B cell (primary cell): ENCODE data around the gene TSPAN9. TPM values are rescaled to one million over a fixed set of nuclear protein-coding genes. Genes with fewer than 3 reads are reported as not detected.

Source experiments
- ATAC-seq: fragments of 200-7000 bp; cut with Tn5 transposase; one replicate; pipeline ENCODE4 v1.10.0; 2021; ENCODE audit warnings: low read depth, mild to moderate bottlenecking, moderate number of reproducible peaks, moderate library complexity
- CTCF ChIA-PET: fragments of 350-600 bp; sonication (Branson Sonifier 250); formaldehyde crosslinking; loops from one replicate; lab custom pipeline; 2021; ENCODE audit warnings: antibody characterized with exemption, inconsistent platforms; lab: Charles Lee
- POLR2A ChIA-PET: fragments of 350-600 bp; sonication (Branson Sonifier 250); formaldehyde crosslinking; loops from one replicate; lab custom pipeline; 2021; ENCODE audit warnings: antibody characterized with exemption; lab: Charles Lee
- DNase-seq: peaks from one replicate; pipeline ENCODE4 v3.0.0; 2013
- H2AFZ ChIP-seq: 2 replicates; pipeline ENCODE4 v1.6.1; 2012; ENCODE audit warnings: mild to moderate bottlenecking, low read depth, low read length; ENCODE audit not compliant: insufficient read depth, poor library complexity, severe bottlenecking
- H3K27ac ChIP-seq, 2 donors: 1 replicate in 1 of 2; 2 replicates in 1 of 2; pipeline ENCODE4 v1.5.1; 2012 to 2013; ENCODE audit warnings: low read length in 2 of 2, mild to moderate bottlenecking in 2 of 2, moderate library complexity in 1 of 2
- H3K27me3 ChIP-seq, 4 experiments: fragments of 200-600 bp in 1 of 4; sonication (generic) in 1 of 4; replicated peaks in 1 of 4; 1 replicate in 2 of 4; 2 replicates in 2 of 4; pipeline versions ENCODE4 v1.6.1 to v1.7.0; 2013 to 2016; ENCODE audit warnings: low read length in 3 of 4, mild to moderate bottlenecking in 2 of 4, mixed read lengths in 1 of 4, moderate library complexity in 1 of 4; ENCODE audit not compliant: insufficient read depth in 4 of 4, control insufficient read depth in 3 of 4; ENCODE audit errors: control extremely low read depth in 1 of 4
- H3K36me3 ChIP-seq, 2 experiments: replicated peaks in 1 of 2; 1 replicate in 1 of 2; 2 replicates in 1 of 2; pipeline versions ENCODE4 v1.6.1 to v1.7.1; 2013; ENCODE audit warnings: low read length in 1 of 2; ENCODE audit not compliant: insufficient read depth in 2 of 2, control insufficient read depth in 1 of 2; ENCODE audit errors: control extremely low read depth in 1 of 2, extremely low read depth in 1 of 2
- H3K4me1 ChIP-seq, 2 donors: fragments of 200-600 bp in 1 of 2; sonication (generic) in 1 of 2; 1 replicate in 1 of 2; 2 replicates in 1 of 2; pipeline versions ENCODE4 v1.5.1 to v1.6.1; 2013 to 2017; ENCODE audit warnings: low read length in 2 of 2; ENCODE audit not compliant: control insufficient read depth in 2 of 2, insufficient read depth in 2 of 2
- H3K4me2 ChIP-seq: replicated peaks from 2 replicates; pipeline ENCODE3; 2012; ENCODE audit warnings: mild to moderate bottlenecking, low read depth, low read length; ENCODE audit not compliant: poor library complexity, severe bottlenecking
- H3K4me3 ChIP-seq, 5 experiments: fragments of 200-600 bp in 1 of 5; sonication (generic) in 1 of 5; 1 replicate in 3 of 5; 2 replicates in 2 of 5; pipeline versions ENCODE4 v1.5.1 to v1.7.0; 2011 to 2016; ENCODE audit warnings: low read length in 4 of 5, mild to moderate bottlenecking in 4 of 5, low read depth in 2 of 5, control low read depth in 1 of 5, moderate library complexity in 1 of 5; ENCODE audit not compliant: insufficient read depth in 1 of 5; ENCODE audit errors: control extremely low read depth in 1 of 5, extremely low read depth in 1 of 5
- H3K79me2 ChIP-seq: fragments of 200-600 bp; sonication (generic); one replicate; pipeline ENCODE4 v1.6.0; 2016; ENCODE audit warnings: low read length; ENCODE audit not compliant: control insufficient read depth, insufficient read depth
- H3K9ac ChIP-seq: fragments of 200-600 bp; sonication (generic); 2 replicates; pipeline ENCODE4 v1.6.1; 2017; ENCODE audit warnings: mild to moderate bottlenecking, low read length, moderate library complexity
- H3K9me3 ChIP-seq, 3 donors: one replicate each; pipeline versions ENCODE4 v1.6.1 to v1.7.1; 2013; ENCODE audit warnings: low read length in 2 of 3; ENCODE audit not compliant: control insufficient read depth in 2 of 3, insufficient read depth in 1 of 3; ENCODE audit errors: control extremely low read depth in 1 of 3
- H4K20me1 ChIP-seq: 2 replicates; pipeline ENCODE4 v1.6.0; 2012; ENCODE audit warnings: mild to moderate bottlenecking, low read length; ENCODE audit not compliant: insufficient read depth, control insufficient read depth, poor library complexity, severe bottlenecking
- H3K27ac Mint-ChIP-seq: one replicate; pipeline ENCODE4 v1.8.0; 2021; ENCODE audit warnings: mixed read lengths
- H3K27me3 Mint-ChIP-seq: one replicate; pipeline ENCODE4 v1.8.0; 2021; ENCODE audit warnings: mixed read lengths
- H3K4me1 Mint-ChIP-seq: one replicate; pipeline ENCODE4 v1.8.0; 2021; ENCODE audit warnings: mixed read lengths
- H3K4me3 Mint-ChIP-seq: one replicate; pipeline ENCODE4 v1.8.0; 2021; ENCODE audit warnings: mixed read lengths
- H3K9me3 Mint-ChIP-seq: one replicate; pipeline ENCODE4 v1.8.0; 2022; ENCODE audit warnings: mixed read lengths; ENCODE audit not compliant: insufficient read depth
- EZH2 ChIP-seq: IDR thresholded peaks from 2 replicates; pipeline ENCODE4 v1.6.1; 2012; ENCODE audit warnings: borderline replicate concordance, low read depth, mild to moderate bottlenecking, moderate library complexity, low read length; ENCODE audit not compliant: insufficient read depth, poor library complexity, severe bottlenecking
- WGBS: methylation state at CpG from one replicate; pipeline ENCODE4 v1.1.5; 2013; ENCODE audit warnings: missing lambda C conversion rate; ENCODE audit not compliant: insufficient coverage; 5-methylcytosine and 5-hydroxymethylcytosine counted together
- intact Hi-C: fragments of 100-400 bp; cut with micrococcal nuclease; formaldehyde crosslinking; loops from one replicate; pipeline ENCODE4 v1.10.0; 2022
- polyA plus RNA-seq: library from polyadenylated mRNA; depleted of rRNA; stranded (reverse); fragments of >200 nt; gene quantifications from 2 replicates; pipeline ENCODE4 v1.2.3, GENCODE V29; 2012
- total RNA-seq, 2 donors: library from RNA; stranded (reverse); fragments of 120-200 nt in 1 of 2; gene quantifications; 1 replicate in 1 of 2; 2 replicates in 1 of 2; pipeline versions ENCODE4 v1.2.3 to v1.2.4, GENCODE V29; 2013 to 2022
- TF ChIP-seq, protein P1 (sequence below): fragments of 200-600 bp; IDR thresholded peaks from one replicate; pipeline ENCODE4 v1.8.0; 2022; ENCODE audit warnings: antibody characterized with exemption, mild to moderate bottlenecking

TSPAN9 gene
- total and polyA plus RNA-seq, 2 donors (not counting 1 experiment from before 2014, with no cell fraction given): 0.15 to 0.37 TPM

DNA sequence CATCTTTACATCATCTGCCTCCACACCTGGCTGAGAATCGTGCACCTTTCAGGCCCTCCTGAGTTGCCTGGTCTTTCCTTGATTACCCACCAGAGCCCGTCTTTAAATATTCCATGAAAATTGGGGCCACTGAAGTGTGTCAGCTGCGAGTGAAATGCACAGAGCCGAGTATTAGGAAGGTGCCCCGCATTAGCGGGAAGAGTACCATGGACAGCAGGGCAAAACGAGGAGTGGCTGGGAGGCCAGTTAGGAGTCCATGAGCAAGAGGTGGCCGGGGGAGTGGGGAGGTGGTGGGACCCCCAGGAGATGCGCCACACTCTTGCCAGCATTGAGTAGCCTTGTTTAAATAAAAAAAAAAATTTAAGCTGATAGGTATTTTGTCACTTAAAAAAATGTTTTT lies 99.6 kb downstream of the TSPAN9 start:
- Mint-ChIP-seq H3K4me3 (no peak overlapping the region), H3K4me1 (peaks cover 22% of the 10 kb centered on the region), H3K27me3 (peaks cover 26% of the 10 kb centered on the region), H3K27ac (no peak overlapping the region), H3K9me3 (no peaks in the 10 kb centered on the region)
- no peaks in the 10 kb centered on the region for H4K20me1 ChIP-seq
- DNase-seq (no peak), ATAC-seq (no peak)
- H3K4me1 ChIP-seq: peaks cover 25 to 28% of the 10 kb centered on the region in 2 donors
- no peaks in the 10 kb centered on the region for H3K36me3 ChIP-seq
- H3K79me2 ChIP-seq: no peaks in the 10 kb centered on the region
- no peak overlapping the region for H3K4me2 ChIP-seq
- H3K9ac ChIP-seq: no peak overlapping the region
- WGBS: 85% methylated on average over 9 of the region's 9 CpGs
- no peak for TF ChIP-seq EZH2
- TF ChIP-seq, protein P1, sequence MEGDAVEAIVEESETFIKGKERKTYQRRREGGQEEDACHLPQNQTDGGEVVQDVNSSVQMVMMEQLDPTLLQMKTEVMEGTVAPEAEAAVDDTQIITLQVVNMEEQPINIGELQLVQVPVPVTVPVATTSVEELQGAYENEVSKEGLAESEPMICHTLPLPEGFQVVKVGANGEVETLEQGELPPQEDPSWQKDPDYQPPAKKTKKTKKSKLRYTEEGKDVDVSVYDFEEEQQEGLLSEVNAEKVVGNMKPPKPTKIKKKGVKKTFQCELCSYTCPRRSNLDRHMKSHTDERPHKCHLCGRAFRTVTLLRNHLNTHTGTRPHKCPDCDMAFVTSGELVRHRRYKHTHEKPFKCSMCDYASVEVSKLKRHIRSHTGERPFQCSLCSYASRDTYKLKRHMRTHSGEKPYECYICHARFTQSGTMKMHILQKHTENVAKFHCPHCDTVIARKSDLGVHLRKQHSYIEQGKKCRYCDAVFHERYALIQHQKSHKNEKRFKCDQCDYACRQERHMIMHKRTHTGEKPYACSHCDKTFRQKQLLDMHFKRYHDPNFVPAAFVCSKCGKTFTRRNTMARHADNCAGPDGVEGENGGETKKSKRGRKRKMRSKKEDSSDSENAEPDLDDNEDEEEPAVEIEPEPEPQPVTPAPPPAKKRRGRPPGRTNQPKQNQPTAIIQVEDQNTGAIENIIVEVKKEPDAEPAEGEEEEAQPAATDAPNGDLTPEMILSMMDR: no peak
- peaks cover 0 to 5% (median 2%) of the 10 kb centered on the region in 4 experiments for H3K27me3 ChIP-seq
- ChIA-PET POLR2A (no interaction called here), CTCF (interaction anchor here (0.6 to 1.2 kb wide), 2 partner anchors 11 to 26 kb away, joined by 3 read pairs; no protein-coding TSS in a partner anchor)
- intact Hi-C loops: no loop called here
- H3K27ac ChIP-seq: no peak overlapping the region
- H3K9me3 ChIP-seq: peaks cover 0 to 5% (median 0%) of the 10 kb centered on the region in 3 donors
- no peak overlapping the region for H3K4me3 ChIP-seq
- no peak overlapping the region for H2AFZ ChIP-seq

DNA sequence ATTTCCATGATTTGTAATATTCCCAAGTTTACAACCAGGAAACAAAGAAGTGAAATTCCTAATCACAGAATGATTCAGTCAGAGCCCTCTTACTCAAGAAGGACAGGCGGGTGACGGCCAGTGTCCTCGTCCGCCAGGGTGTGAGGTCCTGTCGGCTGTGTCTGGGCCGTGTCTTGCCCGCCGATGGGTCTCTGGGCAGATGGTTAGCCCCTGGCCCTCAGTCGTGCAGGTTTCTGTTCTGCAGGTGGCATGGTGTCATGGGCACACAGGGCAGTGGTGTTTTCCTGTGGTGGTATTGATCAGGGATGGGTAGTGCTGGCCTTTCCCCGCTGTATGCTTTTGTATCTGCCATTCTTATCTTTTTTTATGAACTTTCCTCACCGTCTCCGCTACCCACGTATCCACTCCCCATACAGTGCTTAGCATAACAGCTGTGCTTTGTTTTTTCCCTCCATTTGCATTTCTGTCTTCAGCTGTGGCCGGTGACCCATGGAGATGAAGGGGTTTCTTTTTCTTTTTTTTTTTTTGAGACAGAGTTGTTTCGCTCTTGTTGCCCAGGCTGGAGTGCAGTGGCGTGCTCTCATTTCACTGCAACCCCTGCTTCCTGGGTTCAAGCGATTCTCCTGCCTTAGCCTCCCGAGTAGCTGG lies 100.7 kb downstream of the TSPAN9 start:
- Histone ChIP-seq H3K9ac (peak overlapping the region; percentile 40), H2AFZ (peak overlapping the region; percentile 55), H3K27me3 (peaks cover 0 to 5% (median 2%) of the 10 kb centered on the region in 4 experiments), H3K4me3 (peak overlapping the region in 1 of 5 experiments; percentile 5), H3K4me2 (peak overlapping the region; percentile 45), H3K36me3 (no peaks in the 10 kb centered on the region), H4K20me1 (no peaks in the 10 kb centered on the region), H3K79me2 (no peaks in the 10 kb centered on the region), H3K4me1 (peaks cover 25 to 28% of the 10 kb centered on the region in 2 donors), H3K9me3 (peaks cover 0 to 5% (median 0%) of the 10 kb centered on the region in 3 donors), H3K27ac (no peak overlapping the region)
- Mint-ChIP-seq H3K27me3 (peaks cover 32% of the 10 kb centered on the region), H3K4me3 (peak overlapping the region; percentile 58), H3K4me1 (peaks cover 22% of the 10 kb centered on the region), H3K9me3 (no peaks in the 10 kb centered on the region), H3K27ac (peak overlapping the region; percentile 39)
- WGBS: 47% methylated on average over 11 of the region's 18 CpGs
- intact Hi-C loops: no loop called here
- TF ChIP-seq, protein P1: no peak
- TF ChIP-seq EZH2: no peak
- CTCF ChIA-PET: interaction anchor here (1.2 kb wide), 1 partner anchor 25 kb away, joined by 3 read pairs; no protein-coding TSS in a partner anchor
- ATAC-seq (peak; percentile 33), DNase-seq (peak; percentile 18)
- POLR2A ChIA-PET: no interaction called here
